ENCODE measurements around the gene AAGAB. TPM values are rescaled to one million over a fixed set of nuclear protein-coding genes. Genes with fewer than 3 reads are reported as not detected.

Gene AAGAB
- total RNA-seq, 4 donors from 2014 or later = 23.6 to 34.4 (median 25.4) TPM

DNA sequence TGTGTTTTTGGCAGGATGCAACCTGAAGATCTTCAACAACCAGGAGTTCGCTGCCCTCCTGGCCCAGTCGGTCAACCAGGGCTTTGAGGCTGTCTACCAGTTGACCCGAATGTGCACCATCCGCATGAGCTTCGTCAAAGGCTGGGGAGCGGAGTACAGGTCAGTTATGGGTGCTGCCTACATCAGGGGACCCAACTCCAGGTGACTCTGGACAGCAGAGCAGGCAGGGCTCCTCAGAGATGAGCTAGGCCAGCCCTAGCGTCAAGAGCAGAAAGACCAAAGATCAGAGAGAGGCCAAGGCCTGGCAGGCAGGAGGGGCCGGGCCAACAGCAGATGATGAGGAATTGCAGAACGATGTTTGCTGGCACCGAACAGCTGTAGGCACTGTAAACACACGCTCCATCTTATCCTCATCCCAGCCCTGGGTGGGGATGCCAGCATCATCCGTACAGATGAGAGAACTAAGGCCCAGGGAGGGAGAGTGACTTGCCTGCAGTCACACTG, 67.1 kb downstream of the AAGAB start:
- TF ChIP-seq, protein P1, sequence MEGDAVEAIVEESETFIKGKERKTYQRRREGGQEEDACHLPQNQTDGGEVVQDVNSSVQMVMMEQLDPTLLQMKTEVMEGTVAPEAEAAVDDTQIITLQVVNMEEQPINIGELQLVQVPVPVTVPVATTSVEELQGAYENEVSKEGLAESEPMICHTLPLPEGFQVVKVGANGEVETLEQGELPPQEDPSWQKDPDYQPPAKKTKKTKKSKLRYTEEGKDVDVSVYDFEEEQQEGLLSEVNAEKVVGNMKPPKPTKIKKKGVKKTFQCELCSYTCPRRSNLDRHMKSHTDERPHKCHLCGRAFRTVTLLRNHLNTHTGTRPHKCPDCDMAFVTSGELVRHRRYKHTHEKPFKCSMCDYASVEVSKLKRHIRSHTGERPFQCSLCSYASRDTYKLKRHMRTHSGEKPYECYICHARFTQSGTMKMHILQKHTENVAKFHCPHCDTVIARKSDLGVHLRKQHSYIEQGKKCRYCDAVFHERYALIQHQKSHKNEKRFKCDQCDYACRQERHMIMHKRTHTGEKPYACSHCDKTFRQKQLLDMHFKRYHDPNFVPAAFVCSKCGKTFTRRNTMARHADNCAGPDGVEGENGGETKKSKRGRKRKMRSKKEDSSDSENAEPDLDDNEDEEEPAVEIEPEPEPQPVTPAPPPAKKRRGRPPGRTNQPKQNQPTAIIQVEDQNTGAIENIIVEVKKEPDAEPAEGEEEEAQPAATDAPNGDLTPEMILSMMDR (IDR thresholded peaks at IDR 0.05) = no peak
- DNase-seq (ENCODE audit: low spot score) (no peak), ATAC-seq (ENCODE audit: low FRiP score) (no peak)

DNA sequence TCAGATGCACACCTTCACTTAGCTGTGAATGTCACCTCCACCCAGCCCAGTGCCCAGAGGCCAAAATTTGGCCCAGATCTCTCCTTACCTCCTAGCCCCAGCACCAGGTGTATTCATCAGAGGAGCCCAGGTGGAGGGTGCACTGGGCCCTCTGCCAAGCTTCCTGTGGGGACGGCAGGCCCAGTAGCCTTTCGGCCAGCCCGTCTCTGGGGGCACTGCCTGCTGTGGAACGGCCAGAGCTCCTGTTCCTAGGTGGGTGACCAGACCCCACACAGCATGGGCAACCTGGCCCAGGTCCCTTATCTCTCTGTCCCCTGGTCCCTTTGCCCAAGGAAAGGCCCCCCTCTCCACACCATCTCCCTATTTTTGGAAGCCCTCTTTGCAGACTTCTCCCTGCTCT, 67.8 kb downstream of the AAGAB start:
- no peak for DNase-seq (ENCODE audit: low spot score)
- no peak for ATAC-seq (ENCODE audit: low FRiP score)
- TF ChIP-seq, protein P1 (IDR thresholded peaks at IDR 0.05) = no peak

DNA sequence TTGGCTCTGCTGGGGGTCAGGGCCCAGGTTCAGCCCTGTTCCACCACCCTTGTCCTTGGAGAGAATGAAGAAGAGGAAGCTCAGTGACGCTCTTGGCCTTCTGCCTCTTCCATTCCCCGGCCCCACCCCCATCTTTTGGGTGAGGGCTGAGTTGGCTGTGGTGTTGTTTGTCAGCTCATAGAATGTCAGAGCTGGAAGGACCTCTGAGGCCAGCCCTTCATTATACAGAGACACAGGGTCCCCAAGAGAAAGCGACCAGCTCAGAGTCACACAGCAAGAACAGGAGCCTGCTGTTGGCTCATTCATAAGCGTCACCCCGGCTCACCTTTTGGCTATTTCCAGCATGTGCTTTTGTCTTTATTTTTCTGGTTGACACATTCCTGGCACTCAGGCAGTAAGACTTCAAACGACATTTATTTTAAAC, 68.2 kb downstream of the AAGAB start:
- TF ChIP-seq, protein P1 (IDR thresholded peaks at IDR 0.05) = no peak
- ATAC-seq (ENCODE audit: low FRiP score) (peak; percentile 29), DNase-seq (ENCODE audit: low spot score) (no peak)

DNA sequence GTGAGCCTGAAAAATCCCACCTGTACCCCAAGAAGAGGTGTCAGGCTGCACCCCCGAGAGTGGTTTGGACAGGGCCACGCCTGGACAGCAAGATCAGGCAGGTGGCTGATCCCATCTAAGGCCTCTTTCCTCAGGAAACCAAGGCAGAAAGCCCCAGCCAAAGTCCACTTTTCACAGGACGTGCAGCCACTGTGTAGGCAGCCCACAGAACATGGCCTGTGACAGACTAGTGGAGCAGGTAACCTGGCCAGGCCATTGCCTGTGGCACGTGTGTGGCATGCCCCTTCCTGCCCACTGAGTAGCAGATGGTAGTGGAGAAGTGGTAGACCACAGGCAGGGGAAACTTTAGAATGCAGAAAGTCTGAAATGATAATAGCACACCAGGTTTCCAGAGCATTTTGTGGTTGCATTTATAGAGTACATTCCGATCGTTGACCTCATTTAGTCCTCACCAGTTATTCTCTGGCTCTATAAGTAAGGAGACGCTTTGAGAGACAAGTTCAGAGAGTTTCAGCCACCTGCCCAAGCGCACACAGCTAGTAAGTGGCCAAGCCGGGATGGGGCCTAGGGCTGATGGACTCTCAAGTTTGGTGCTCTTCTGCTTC, 68.7 kb downstream of the AAGAB start:
- DNase-seq (ENCODE audit: low spot score) (no peak), ATAC-seq (ENCODE audit: low FRiP score) (no peak)
- TF ChIP-seq, protein P1 (IDR thresholded peaks at IDR 0.05) = no peak

DNA sequence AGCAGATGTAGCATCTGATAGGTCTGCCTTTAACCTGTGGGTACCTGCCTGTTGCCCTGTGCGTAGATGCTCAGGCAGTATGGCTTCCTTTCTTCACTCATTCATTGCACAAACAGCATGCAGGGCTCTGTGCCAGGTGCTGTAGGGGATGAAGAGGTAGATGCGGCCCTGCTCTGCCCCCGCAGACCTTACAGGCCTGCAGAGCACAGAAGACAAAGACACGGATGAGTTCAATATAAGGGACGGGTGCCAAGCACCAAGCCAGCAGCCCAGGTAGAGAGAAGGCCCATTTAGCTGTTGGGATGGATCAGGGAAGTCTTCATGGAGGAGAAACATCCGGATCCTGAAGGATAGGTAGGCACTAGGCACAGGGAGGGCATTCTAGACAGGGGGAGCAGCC, 69.4 kb downstream of the AAGAB start:
- ATAC-seq (ENCODE audit: low FRiP score) (no peak), DNase-seq (ENCODE audit: low spot score) (no peak)
- TF ChIP-seq, protein P1 (IDR thresholded peaks at IDR 0.05) = no peak

DNA sequence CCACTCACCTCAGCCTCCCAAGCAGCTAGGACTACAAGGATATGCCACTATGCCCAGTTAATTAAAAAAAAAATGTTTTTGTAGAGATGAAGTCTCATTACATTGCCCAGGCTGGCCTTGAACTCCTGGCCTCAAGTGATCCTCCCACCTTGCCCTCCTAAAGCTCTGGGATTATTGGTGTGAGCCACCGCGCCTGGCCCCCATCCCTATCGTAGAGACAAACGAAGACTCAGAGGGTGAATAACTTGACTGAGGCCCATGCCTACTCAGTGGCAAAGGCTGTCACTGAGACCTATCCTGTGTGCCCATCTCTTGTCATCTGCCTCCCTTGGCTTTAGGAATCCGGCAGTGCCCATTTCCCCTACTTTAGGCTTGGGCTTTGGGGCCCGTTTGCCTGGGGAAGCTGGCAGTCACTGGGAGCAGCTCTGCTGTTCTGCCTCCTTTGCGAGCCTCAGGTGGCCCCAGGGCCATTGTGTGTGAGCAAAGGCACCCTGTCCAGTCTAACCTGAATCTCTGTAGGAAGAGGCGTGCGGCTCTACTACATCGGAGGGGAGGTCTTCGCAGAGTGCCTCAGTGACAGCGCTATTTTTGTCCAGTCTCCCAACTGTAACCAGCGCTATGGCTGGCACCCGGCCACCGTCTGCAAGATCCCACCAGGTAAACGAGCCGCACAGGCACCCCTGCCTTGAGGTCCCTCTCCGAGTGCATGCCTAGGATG, 70.1 kb downstream of the AAGAB start:
- no peak for DNase-seq (ENCODE audit: low spot score)
- ATAC-seq (ENCODE audit: low FRiP score) = no peak
- TF ChIP-seq, protein P1 (IDR thresholded peaks at IDR 0.05) = no peak

All from omental fat pad (tissue), 4 donors.